ENCODE measurements around the gene AMTN.
A peak's percentile ranks its signal among the peaks of the same experiment; 100 is the strongest.
"Not testable (repeated sequence)": the region's sequence is repeated elsewhere in the genome, so short reads cannot be mapped to it uniquely, and the experiment has no call there.

AMTN gene, protein sequence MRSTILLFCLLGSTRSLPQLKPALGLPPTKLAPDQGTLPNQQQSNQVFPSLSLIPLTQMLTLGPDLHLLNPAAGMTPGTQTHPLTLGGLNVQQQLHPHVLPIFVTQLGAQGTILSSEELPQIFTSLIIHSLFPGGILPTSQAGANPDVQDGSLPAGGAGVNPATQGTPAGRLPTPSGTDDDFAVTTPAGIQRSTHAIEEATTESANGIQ
- total RNA-seq, result 0 reads per million in 4 donors

DNA sequence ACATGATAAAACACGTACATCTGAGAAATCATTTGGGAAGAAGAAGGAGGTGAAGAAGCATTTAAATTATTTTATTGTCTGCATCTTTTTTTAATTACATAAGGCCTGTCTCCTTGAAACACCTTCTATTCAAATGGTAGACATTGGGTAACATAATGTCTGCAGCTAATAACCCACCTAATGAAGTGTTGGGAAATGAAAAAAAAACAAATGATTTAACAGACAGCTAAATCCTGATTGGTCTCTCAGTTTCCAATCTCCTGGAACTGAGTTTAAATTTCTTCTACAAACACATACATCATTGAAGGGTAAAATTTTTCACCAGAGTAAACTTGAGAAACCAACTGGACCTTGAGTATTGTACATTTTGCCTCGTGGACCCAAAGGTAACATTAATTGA lies at the start of gene AMTN:
TSS of gene AMTN (plus strand) at position 301 of the 400 bp plus-strand sequence. CDS start 209 bp downstream, outside the sequence.
- no peak for DNase-seq

DNA sequence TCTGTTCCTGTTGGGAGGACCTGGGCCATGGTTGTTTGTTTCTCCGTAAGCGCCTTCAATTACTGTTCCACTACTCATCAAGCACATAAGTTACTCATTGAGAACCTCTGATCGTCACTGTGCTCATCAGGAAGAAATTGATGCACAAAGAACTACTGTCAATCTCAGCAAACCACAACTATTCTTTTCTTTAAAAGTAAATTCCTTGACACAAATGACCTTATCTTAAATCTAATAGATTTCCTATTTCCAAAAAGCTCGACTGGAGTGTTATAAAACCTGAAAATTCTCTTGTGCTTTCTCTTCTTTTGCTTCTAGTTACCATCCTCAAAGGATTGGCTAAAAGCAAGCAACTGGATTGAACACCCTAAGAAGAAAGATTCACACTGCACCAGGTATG lies 46.5 kb upstream of the AMTN start, which contains the start of gene MUC7:
TSS of gene MUC7 (plus strand) at position 301 of the 400 bp plus-strand sequence. CDS start 1,825 bp downstream, outside the sequence.
- DNase-seq, result no peak

DNA sequence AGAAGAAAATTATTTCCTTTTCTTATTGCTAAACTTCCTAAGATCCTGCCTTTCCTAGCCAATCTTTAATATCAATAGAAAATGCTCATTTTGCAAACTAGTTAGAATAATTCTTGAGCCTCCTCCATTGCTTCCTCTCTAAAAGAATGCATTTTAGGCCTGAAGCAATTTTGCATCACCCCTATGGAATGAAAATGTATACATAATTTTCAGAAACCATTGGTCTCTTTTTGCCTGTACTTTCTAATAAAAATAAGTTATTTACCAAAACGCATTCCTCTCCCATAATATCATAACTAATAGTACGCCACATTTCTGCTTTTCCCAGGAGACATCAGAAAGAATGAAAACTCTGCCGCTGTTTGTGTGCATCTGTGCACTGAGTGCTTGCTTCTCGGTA lies 44.7 kb upstream of the AMTN start:
- no peak for DNase-seq

DNA sequence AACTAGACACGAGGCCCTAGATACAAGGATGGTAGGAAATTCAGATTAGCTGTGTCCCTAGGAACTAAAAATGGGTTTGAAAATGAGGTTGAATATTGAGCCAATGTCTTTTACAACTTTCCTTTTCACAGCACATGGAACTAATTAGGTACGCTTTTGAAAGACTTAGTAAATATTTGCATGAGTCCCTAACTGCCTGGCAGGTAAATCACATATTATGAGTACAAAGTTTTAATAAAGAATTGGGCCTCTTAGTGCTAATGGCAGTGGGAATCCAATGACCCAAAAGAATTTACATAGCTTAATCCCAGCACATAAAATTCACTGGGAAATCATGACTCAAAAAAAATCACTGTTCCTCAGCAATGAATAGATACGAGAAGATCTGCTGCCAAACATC lies 29.6 kb upstream of the AMTN start:
- no peak for DNase-seq

DNA sequence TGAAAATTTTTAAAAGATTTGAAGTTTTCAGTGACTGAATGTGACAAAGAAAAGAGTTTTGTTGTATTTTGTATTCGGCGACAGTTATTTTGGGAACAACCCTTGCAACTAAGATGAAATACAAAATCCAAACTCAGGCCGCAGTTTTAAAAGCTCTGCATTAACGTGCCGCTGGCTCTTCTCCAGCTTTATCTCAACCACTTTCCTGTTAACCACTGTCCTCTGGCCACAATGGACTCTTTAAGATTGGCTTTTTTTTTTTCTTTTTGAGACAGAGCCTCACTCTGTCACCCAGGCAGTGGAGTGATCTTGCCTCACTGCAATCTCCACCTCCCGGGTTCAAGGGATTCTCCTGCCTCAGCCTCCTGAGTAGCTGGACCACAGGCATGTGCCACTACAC lies 22.1 kb upstream of the AMTN start:
- DNase-seq, result no peak

DNA sequence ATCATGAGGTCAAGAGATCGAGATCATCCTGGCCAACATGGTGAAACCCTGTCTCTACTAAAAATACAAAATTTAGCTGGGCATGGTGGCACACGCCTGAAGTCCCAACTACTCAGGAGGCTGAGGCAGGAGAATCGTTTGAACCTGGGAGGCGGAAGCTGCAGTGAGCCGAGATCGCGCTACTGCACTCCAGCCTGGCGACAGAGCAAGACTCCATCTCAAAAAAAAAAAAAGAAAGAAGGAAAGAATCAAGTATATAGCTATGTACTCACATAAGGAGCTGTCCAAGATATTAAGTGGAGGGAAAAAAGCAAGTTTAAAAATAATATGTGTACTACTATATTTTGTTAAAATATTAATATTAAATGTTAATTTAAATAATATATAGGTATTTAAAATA lies 16.5 kb upstream of the AMTN start:
- not testable (repeated sequence) for DNase-seq

DNA sequence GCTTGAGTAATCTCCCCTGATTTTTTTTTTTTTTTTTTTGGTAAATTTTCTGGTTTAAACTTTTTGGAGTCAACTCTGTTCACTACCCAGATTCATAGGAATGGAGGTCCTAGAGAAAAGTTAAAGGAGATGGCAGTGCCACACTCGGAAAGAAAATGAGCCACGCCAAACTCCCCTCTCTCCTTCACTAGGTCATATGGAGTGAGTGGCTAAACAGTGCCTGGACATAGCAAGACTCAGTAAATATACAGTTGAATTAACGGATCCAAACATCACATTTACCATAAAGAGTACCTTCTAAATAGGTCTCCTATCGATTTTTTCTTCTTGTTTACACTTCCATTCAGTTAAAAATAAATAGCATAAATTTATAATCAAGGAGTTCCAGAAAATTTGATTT lies 13.6 kb upstream of the AMTN start:
- DNase-seq, result no peak

DNA sequence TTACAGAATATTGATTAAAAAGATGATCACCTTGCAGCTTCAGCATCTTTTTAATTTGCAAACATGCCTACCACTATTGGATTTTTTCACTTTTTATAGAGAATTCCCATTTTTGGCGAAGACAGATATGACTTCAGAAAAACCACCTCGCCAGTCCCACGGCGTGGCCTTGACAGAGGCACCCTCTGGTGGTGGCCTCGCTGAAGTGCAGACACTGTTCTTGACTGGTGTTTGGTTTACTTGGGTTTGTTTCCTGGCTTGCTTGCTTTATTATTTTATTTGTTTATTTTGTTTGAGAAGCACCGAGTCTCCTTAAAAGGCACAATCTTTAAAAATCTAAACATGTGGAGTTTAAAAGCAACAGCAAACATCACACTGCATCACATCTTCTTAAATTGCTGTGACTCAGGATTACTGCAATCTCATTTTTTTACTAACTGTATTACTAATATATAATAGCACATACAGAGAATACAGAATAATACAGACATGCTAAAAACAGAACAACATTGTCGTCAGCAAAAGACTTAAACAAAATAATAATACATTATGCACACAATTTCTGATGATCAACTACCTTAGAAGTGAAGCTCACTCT lies 13.1 kb upstream of the AMTN start:
- DNase-seq, result peak; percentile 8 to 29 (median 21)

DNA sequence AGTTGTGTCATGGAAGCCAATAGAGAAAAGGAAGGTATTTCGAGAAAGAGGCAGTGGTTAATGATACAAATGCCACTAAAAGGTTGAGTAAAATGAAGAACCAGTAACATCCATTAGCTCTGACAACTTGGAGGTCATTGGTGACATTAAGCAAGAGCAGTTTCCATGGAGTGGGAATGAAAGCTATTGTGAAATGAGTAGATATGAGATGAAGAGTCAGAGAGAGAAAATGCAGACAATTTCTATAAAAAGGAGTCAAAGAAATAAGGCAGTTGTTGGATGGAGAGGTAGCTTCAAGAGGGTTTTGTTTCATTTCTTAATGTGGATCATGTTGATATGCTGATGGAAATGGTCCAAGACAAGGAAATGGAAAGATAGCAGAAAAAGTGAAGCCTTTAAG lies 9.6 kb upstream of the AMTN start:
- DNase-seq, result no peak

DNA sequence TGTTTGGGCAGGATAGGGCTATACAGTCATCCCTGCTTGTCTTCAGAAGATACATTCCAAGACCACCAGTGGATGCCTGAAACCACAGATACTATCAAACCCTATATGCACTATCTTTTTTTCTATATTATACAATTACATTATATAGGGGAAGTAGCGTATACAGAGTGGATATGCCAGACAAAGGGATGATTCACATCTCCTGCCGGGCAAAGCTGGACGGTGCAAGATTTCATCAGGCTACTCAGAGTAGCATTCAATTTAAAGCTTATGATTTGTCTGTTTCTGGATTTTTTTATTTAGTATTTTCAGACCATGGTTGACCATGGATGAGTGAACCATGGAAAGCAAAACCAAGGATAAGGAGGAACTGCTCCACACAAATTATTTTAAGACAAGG lies 7.0 kb upstream of the AMTN start:
- DNase-seq, result no peak

DNA sequence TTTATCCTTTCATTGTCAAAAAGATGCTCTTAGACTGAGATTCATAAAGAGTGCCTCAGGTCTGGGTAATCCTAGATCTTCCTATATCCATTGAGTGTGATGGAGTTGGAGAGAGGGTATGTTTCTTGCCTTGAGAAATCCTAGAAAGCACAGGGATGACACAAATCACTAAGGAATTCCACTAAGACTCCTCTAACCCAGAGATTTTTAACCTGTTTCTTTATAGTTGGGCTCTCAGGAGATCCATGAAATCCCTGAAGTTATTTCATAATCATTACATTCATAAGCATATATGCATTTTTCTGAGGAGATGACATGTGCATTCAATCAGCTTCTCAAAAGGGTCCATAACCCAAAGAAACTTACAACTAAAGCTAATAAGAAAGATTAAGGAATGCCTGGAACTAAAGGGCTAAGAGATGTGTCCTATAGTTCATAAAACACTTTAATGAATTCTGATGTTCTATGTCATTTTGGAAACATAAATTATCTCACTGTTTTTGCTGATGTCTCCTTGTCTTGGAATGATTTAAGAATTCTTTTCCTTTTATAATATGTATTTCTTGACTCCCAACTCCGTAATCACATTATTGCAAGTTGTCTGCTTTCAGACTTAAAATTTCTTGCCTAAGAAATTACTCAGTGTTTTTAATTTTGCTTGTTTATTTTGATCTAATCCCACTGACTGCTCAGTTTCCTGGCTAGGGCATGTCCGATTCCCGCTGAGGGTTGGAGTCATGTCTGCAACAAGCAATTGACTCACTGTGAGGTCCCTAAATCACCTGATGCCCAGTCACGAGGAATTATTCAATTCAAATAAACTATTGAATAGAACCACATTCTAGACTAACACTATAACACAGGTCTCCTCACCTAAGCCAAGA lies 2.8 kb upstream of the AMTN start:
- DNase-seq, result no peak

DNA sequence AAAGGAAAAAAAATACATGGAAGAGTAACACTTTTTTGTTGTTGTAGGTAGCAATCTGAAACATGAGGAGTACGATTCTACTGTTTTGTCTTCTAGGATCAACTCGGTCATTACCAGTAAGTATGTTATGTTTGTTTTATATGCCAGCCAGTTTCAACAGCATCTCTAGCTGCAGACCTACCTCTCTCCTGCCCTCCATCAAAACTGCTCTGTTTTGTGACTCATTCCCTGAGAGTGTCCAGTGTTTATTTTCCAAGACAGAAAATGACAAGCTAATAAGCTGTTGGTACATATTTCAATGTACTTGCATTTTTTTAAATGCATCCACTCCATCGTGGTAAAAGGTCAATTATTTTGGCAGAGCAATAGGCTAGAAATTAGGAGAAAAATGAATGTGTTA lies 347 bp downstream of the AMTN start:
- DNase-seq, result no peak

DNA sequence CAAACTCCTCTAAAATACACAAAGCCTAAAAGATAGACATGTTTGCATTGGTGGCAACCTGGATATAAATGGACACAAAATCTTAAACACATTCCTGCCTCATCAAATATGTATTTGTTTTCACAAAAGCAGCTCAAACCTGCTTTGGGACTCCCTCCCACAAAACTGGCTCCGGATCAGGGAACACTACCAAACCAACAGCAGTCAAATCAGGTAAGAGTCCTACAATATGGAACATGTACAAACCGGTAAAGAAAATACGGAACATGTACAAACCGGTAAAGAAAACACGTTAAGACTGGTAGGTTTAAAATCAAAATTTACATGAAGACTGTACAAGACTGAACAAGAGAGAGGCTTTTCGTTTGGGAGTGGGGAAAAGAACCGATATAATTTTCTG lies 4.3 kb downstream of the AMTN start:
- no peak for DNase-seq

DNA sequence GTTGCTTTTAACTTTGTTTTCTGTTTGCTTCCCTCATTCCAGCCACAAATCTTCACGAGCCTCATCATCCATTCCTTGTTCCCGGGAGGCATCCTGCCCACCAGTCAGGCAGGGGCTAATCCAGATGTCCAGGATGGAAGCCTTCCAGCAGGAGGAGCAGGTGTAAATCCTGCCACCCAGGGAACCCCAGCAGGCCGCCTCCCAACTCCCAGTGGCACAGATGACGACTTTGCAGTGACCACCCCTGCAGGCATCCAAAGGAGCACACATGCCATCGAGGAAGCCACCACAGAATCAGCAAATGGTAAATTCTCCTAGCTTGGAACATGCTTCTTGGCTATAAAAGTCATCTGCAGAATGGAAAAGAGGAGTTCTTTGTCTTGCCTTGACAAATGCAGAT lies 12.6 kb downstream of the AMTN start:
- DNase-seq, result no peak

DNA sequence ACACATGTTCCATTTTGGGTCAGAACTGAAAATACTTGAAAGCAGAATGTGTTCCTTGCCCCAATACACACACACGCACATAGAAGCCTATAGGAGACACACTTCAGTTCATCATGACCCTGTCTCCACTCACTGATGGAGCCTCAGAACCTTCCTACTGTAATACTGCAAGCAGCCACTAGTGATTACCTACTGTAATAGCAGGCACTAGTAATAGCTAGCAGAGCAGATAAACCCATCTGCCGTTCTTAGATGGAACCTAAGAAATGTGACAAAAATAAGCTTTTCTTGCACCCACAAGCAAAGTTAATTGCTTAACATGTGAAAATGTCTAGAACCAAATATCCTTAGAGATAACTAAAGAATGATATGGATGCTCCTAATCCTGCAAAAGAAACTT lies 13.6 kb downstream of the AMTN start:
- DNase-seq, result no peak

DNA sequence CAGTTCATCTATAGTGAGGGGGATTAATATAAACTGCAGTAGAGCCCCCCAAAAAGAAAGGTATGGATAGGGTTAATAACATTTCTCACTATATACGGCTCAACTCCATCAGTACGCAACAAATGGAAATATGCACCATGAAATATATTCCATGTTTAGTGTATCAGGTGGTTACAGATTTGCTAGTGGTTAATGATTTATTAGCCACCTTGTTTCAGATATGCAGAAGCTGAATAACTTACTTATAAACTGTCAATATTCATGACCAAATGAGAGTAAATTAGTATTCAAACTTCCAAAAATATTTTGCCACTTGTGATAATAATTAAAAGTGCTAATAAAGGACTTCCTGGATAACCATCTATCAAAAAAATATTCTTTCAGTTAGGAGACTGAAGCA lies 14.8 kb downstream of the AMTN start:
- no peak for DNase-seq

DNA sequence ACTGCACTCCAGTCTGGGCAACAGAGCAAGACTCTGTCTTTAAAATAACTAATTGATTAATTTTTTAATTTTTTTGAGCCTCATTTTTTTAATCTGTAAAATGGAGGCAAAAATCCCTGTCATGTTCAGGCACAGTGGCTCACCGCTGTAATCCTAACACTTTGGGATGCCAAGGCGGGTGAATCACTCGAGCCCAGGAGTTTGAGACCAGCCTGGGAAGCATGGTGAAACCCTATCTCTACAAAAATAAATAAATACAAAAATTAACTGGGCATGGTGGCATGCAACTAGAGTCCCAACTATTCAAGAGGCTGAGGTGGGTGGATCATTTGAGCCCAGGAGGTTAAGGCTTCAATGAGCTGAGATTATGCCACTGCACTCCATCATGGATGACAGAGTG lies 15.4 kb downstream of the AMTN start:
- DNase-seq, result no peak

DNA sequence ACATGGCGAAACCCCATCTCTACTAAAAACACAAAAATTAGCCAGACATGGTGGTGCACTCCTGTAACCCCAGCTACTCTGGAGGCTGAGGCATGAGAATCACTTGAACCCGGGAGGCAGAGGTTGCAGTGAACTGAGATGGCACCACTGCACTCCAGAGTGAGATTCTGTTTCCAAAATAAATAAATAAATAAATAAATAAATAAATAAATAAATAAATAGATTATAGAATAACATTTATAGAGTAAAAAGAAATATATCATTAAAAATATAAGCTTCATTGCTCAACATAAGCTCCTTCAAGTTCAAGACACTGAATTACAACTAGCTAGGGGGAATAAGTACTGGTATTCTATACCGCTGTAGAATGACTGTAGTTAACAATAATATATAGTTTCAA lies 16.5 kb downstream of the AMTN start:
- not testable (repeated sequence) for DNase-seq

DNA sequence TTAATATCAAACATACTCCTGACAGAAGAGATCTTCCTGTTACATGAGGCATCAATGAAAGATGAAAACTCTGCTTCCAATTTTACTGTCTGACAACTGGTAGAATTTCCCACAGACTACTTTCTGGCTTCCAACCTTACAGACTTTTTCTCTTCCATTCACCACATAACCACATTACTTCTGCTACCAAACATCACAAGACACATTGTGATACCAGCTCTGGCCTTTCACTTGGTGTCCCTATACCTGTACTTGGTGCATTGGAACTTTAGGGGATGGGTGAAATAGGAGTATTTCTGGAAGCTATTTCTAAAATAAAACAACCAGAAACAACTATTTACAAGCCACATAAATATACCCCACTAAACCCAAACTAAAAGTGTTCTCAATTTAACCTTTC lies 20.5 kb downstream of the AMTN start:
- DNase-seq, result no peak

DNA sequence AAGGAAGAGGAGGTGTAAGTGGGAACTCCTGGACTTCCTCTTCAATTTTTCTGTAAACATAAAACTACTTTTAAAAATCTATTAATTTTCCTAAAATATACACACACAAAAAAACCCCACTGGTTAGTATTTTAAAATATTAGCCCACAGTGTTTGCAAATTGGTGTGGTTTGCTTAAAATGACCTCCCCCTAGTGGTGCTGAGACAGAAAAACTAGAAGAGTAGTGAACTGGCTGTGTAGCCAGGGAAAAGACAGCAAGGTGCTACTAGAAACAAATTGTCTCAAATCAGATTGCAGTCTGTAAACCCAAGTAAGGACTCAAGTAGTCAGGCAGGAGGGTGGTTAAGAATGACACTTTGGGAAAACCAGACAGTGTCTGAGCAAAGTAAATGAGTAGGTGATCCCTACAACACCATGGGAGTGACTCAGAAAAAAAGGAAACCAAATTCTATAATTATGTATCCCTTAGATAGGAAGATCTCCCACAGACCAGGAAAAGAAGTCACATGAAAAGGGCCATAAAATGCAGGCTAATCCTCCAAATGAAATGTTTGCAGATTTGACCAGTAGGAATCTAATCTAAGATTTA lies 26.0 kb downstream of the AMTN start:
- DNase-seq, result no peak

DNA sequence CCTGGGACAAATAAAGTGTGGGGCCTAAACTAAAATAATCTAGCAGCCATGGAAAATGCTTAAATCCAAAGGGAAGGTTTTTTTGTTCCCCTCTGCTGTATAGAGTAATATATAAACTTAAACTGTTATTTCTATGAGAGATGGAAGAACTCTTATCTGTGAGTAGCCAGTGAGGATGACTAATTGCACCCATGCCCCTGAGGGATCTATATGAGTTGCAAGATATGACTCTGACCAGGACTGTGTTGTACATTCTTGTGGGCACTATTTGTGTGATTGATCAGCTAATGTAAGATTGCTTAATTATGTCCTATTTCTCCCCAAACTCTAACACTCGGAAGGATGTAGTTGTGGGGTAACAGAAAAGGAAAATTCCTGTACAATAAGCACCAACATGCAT lies 38.5 kb downstream of the AMTN start:
- no peak for DNase-seq

DNA sequence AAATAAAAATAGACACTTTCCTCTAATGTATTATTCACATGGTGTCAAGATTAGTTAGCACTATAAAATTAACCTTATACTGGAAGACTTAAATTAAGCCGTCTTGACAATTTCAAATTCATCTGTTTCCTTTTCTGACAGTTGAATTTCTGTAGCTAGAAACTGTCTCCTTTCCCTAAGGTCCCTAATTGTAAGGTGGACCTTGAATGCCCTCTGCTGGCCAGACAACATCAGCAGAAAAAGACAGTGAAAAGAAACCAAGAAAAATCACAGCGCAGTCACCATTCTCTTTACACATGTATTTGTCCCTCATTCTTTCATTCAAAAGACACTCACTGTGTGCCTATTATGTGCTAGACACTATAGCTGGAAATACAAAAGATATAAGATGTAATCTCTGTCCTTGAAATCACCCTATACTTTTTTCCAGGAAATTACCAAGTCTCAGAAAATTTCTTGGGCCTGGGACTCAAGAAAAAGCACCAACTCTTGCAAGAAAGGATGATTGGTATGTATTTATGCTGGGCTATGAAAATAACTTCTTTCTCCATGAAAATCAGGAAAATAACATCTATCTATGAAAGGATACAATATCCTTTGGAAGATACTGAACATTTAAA lies 41.0 kb downstream of the AMTN start:
- peak in 2 of 5 donors; percentile 8 to 9 for DNase-seq

DNA sequence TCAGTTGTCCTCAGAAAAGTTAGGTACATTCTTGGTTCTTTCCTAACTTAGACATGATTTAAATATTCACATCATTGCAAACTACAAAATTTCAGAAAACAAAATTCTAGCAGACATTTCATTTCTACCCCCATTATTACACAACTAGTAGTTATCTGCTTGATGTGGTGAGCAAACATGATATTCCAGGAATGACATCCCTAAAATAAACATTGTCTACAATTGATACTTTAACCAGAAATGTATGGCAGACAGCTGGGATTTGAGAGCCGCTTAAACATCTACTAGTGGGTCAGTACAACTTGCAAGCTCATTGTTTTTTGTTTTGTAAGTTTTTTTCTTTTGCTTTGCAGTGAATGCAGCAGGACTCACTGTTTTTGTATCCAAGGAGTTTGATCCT lies 41.6 kb downstream of the AMTN start:
- no peak for DNase-seq
